ENCODE measurements around the gene APBB2.

APBB2 gene

GRCh38 chr4:40962551-40963180 lies 251.7 kb downstream of the APBB2 start:
- Histone ChIP-seq H3K4me3 (ENCODE audit: low read depth in 1 of 2, low read length in 1 of 2) (no peak overlapping the region), H3K27me3 (no peaks in the 10 kb centered on the region), H3K4me1 (ENCODE audit: control insufficient read depth in 1 of 2, insufficient read depth in 1 of 2, low read depth in 1 of 2, low read length in 1 of 2) (no peaks in the 10 kb centered on the region), H3K9me3 (no peaks in the 10 kb centered on the region), H3K36me3 (no peaks in the 10 kb centered on the region), H3K27ac (no peak overlapping the region)
- no peak for TF ChIP-seq CTCF (IDR thresholded peaks at IDR 0.05)

GRCh38 chr4:40960941-40961340 lies 253.4 kb downstream of the APBB2 start:
- Histone ChIP-seq H3K27me3 (no peaks in the 10 kb centered on the region), H3K4me3 (ENCODE audit: low read depth in 1 of 2, low read length in 1 of 2) (no peak overlapping the region), H3K27ac (no peak overlapping the region), H3K4me1 (ENCODE audit: control insufficient read depth in 1 of 2, insufficient read depth in 1 of 2, low read depth in 1 of 2, low read length in 1 of 2) (no peaks in the 10 kb centered on the region), H3K36me3 (no peaks in the 10 kb centered on the region), H3K9me3 (no peaks in the 10 kb centered on the region)
- no peak for TF ChIP-seq CTCF (IDR thresholded peaks at IDR 0.05)

GRCh38 chr4:40957281-40957680 lies 257.1 kb downstream of the APBB2 start:
- no peak overlapping the region for H3K4me3 ChIP-seq (ENCODE audit: low read depth in 1 of 2, low read length in 1 of 2)
- TF ChIP-seq CTCF (IDR thresholded peaks at IDR 0.05): no peak
- H3K27me3 ChIP-seq: no peaks in the 10 kb centered on the region
- no peaks in the 10 kb centered on the region for H3K4me1 ChIP-seq (ENCODE audit: control insufficient read depth in 1 of 2, insufficient read depth in 1 of 2, low read depth in 1 of 2, low read length in 1 of 2)
- no peaks in the 10 kb centered on the region for H3K9me3 ChIP-seq
- H3K36me3 ChIP-seq: no peaks in the 10 kb centered on the region
- H3K27ac ChIP-seq: no peak overlapping the region

GRCh38 chr4:40956721-40957255 lies 257.6 kb downstream of the APBB2 start:
- H3K9me3 ChIP-seq: no peaks in the 10 kb centered on the region
- H3K27me3 ChIP-seq: no peaks in the 10 kb centered on the region
- no peak overlapping the region for H3K4me3 ChIP-seq (ENCODE audit: low read depth in 1 of 2, low read length in 1 of 2)
- H3K36me3 ChIP-seq: no peaks in the 10 kb centered on the region
- no peak overlapping the region for H3K27ac ChIP-seq
- H3K4me1 ChIP-seq (ENCODE audit: control insufficient read depth in 1 of 2, insufficient read depth in 1 of 2, low read depth in 1 of 2, low read length in 1 of 2): no peaks in the 10 kb centered on the region
- TF ChIP-seq CTCF (IDR thresholded peaks at IDR 0.05): no peak

GRCh38 chr4:40954088-40954668 lies 260.2 kb downstream of the APBB2 start:
- no peaks in the 10 kb centered on the region for H3K27me3 ChIP-seq
- no peaks in the 10 kb centered on the region for H3K36me3 ChIP-seq
- H3K4me1 ChIP-seq (ENCODE audit: control insufficient read depth in 1 of 2, insufficient read depth in 1 of 2, low read depth in 1 of 2, low read length in 1 of 2): no peaks in the 10 kb centered on the region
- no peak overlapping the region for H3K4me3 ChIP-seq (ENCODE audit: low read depth in 1 of 2, low read length in 1 of 2)
- TF ChIP-seq CTCF (IDR thresholded peaks at IDR 0.05): no peak
- no peak overlapping the region for H3K27ac ChIP-seq
- H3K9me3 ChIP-seq: no peaks in the 10 kb centered on the region

Data from neutrophil (primary cell).